Measurements from ENCODE around the gene RHOF. TPM values are rescaled to one million over a fixed set of nuclear protein-coding genes. Genes with fewer than 3 reads are reported as not detected.

The RHOF gene
- total and polyA plus RNA-seq, 4 donors: 15.1 to 34.7 (median 24.8) TPM

DNA sequence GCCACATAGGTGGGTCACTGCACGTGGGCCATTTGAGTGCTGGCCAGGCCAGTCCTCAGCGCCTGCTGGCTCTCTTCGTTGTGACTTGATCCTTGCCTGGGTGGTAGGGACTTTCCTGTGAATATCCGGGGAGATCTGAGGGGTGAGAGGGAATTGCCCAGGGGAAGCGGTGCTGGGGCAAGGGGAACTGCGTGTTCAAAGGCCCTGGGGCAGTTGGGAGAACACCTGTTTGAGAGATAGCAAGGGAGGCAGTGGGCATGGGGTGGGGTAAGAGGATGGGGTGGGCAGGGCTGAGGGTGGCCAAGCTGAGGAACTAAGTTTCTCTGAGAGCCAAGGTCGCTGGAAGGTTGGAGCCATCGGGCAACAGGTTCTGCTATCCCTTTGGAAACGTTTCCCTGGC is 35.3 kb upstream of the RHOF start:
- H3K4me3 ChIP-seq: no peak overlapping the region
- no peak overlapping the region for H3K9ac ChIP-seq (ENCODE audit: insufficient read depth in 1 of 2, low read length in 2 of 2)
- no peak overlapping the region for H3K27ac ChIP-seq (ENCODE audit: low read depth in 1 of 2, low read length in 1 of 2)
- no peak for ATAC-seq (ENCODE audit: insufficient read depth, low FRiP score)
- no peaks in the 10 kb centered on the region for H3K4me1 ChIP-seq (ENCODE audit: control insufficient read depth in 5 of 5, insufficient read depth in 5 of 5, low read length in 5 of 5)
- H3K27me3 ChIP-seq (ENCODE audit: control insufficient read depth in 3 of 3, insufficient read depth in 3 of 3, low read length in 2 of 3): no peaks in the 10 kb centered on the region
- no peak for DNase-seq
- H3K36me3 ChIP-seq (ENCODE audit: control insufficient read depth in 4 of 4, insufficient read depth in 4 of 4, low read length in 4 of 4): peaks cover 13 to 58% (median 32%) of the 10 kb centered on the region in 4 donors
- no peak for TF ChIP-seq CTCF (IDR thresholded peaks at IDR 0.05; ENCODE audit: control extremely low read depth, extremely low read depth)
- WGBS, 2 donors: 90 to 94% methylated on average over 9 of the region's 9 CpGs
- no peaks in the 10 kb centered on the region for H3K9me3 ChIP-seq (ENCODE audit: control insufficient read depth in 4 of 4, insufficient read depth in 3 of 4, low read length in 3 of 4)

DNA sequence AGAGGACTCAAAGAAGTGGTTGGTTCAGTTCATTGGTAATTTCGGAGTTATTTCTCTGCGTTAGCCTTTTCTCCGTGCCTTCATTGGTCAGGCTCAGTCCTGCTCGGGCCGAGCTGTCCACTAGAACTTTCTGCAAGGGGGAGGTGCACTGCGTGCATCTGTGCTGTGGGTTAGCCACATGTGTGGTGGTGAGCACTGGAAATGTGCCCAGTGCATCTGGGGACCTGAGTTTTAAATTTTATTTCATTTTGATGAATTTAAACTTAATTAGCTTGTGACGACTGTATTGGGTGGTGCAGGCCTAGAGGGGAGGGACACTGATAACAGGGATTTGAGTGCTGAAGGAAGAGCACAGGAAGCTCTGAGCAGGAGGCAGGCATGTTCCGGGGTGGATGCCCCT is 34.8 kb upstream of the RHOF start:
- Histone ChIP-seq H3K27ac (ENCODE audit: low read depth in 1 of 2, low read length in 1 of 2) (no peak overlapping the region), H3K4me1 (ENCODE audit: control insufficient read depth in 5 of 5, insufficient read depth in 5 of 5, low read length in 5 of 5) (no peaks in the 10 kb centered on the region), H3K27me3 (ENCODE audit: control insufficient read depth in 3 of 3, insufficient read depth in 3 of 3, low read length in 2 of 3) (no peaks in the 10 kb centered on the region), H3K9ac (ENCODE audit: insufficient read depth in 1 of 2, low read length in 2 of 2) (no peak overlapping the region), H3K36me3 (ENCODE audit: control insufficient read depth in 4 of 4, insufficient read depth in 4 of 4, low read length in 4 of 4) (peaks cover 13 to 64% (median 35%) of the 10 kb centered on the region in 4 donors), H3K9me3 (ENCODE audit: control insufficient read depth in 4 of 4, insufficient read depth in 3 of 4, low read length in 3 of 4) (no peaks in the 10 kb centered on the region), H3K4me3 (no peak overlapping the region)
- 94 to 97% methylated on average over 8 of the region's 8 CpGs for WGBS, 2 donors
- DNase-seq: no peak
- ATAC-seq (ENCODE audit: insufficient read depth, low FRiP score): no peak
- TF ChIP-seq CTCF (IDR thresholded peaks at IDR 0.05; ENCODE audit: control extremely low read depth, extremely low read depth): no peak

GRCh38 chr12:121827351-121828099 is 34.0 kb upstream of the RHOF start:
- no peak for TF ChIP-seq CTCF (IDR thresholded peaks at IDR 0.05; ENCODE audit: control extremely low read depth, extremely low read depth)
- Histone ChIP-seq H3K4me1 (ENCODE audit: control insufficient read depth in 5 of 5, insufficient read depth in 5 of 5, low read length in 5 of 5) (no peaks in the 10 kb centered on the region), H3K27ac (ENCODE audit: low read depth in 1 of 2, low read length in 1 of 2) (no peak overlapping the region), H3K9ac (ENCODE audit: insufficient read depth in 1 of 2, low read length in 2 of 2) (no peak overlapping the region), H3K27me3 (ENCODE audit: control insufficient read depth in 3 of 3, insufficient read depth in 3 of 3, low read length in 2 of 3) (no peaks in the 10 kb centered on the region), H3K9me3 (ENCODE audit: control insufficient read depth in 4 of 4, insufficient read depth in 3 of 4, low read length in 3 of 4) (no peaks in the 10 kb centered on the region), H3K4me3 (no peak overlapping the region), H3K36me3 (ENCODE audit: control insufficient read depth in 4 of 4, insufficient read depth in 4 of 4, low read length in 4 of 4) (peaks cover 18 to 71% (median 36%) of the 10 kb centered on the region in 4 donors)
- WGBS, 2 donors: 95 to 97% methylated on average over 48 of the region's 48 CpGs
- DNase-seq (no peak), ATAC-seq (ENCODE audit: insufficient read depth, low FRiP score) (no peak)
